GM12878 (cell line): ENCODE results near the gene NLGN4X.

Experiments used
- POLR2AphosphoS2 ChIP-seq: IDR thresholded peaks from 2 replicates; pipeline ENCODE4 v1.6.1; 2011; ENCODE audit warnings: low read depth, mild to moderate bottlenecking, low read length, improper control_type of control experiment, moderate library complexity
- RB1 ChIP-seq: fragments of 450-650 bp; formaldehyde crosslinking; IDR thresholded peaks from 2 replicates; pipeline ENCODE4 v1.6.1; 2017; ENCODE audit warnings: mild to moderate bottlenecking, borderline replicate concordance
- TF ChIP-seq, protein P1 (sequence below), 3 experiments: IDR thresholded peaks in 2 of 3; conservative IDR thresholded peaks in 1 of 3; 2 replicates each; pipeline ENCODE4 v1.5.1; 2011; ENCODE audit warnings: low read depth in 3 of 3, low read length in 3 of 3, mild to moderate bottlenecking in 3 of 3, control low read depth in 2 of 3, moderate library complexity in 2 of 3, inconsistent platforms in 1 of 3, mixed read lengths in 1 of 3; ENCODE audit not compliant: control insufficient read depth in 2 of 3, insufficient read depth in 1 of 3; ENCODE audit errors: extremely low read depth in 1 of 3
- TF ChIP-seq, protein P2 (sequence below): fragments of 150-350 bp; IDR thresholded peaks from 2 replicates; pipeline ENCODE4 v1.6.1; 2014; ENCODE audit warnings: mild to moderate bottlenecking, low read depth, low read length

GRCh38 chrX:6074532-6074931 lies 154.1 kb downstream of the NLGN4X start:
- TF ChIP-seq POLR2AphosphoS2 (no peak), RB1 (no peak)
- TF ChIP-seq, protein P1, sequence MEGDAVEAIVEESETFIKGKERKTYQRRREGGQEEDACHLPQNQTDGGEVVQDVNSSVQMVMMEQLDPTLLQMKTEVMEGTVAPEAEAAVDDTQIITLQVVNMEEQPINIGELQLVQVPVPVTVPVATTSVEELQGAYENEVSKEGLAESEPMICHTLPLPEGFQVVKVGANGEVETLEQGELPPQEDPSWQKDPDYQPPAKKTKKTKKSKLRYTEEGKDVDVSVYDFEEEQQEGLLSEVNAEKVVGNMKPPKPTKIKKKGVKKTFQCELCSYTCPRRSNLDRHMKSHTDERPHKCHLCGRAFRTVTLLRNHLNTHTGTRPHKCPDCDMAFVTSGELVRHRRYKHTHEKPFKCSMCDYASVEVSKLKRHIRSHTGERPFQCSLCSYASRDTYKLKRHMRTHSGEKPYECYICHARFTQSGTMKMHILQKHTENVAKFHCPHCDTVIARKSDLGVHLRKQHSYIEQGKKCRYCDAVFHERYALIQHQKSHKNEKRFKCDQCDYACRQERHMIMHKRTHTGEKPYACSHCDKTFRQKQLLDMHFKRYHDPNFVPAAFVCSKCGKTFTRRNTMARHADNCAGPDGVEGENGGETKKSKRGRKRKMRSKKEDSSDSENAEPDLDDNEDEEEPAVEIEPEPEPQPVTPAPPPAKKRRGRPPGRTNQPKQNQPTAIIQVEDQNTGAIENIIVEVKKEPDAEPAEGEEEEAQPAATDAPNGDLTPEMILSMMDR (IDR thresholded peaks at IDR 0.05 in 2 of 3, conservative IDR thresholded peaks at IDR 0.05 in 1 of 3; ENCODE audit: control insufficient read depth in 2 of 3, extremely low read depth in 1 of 3, insufficient read depth in 1 of 3, low read depth in 3 of 3, low read length in 3 of 3), result no peak
- TF ChIP-seq, protein P2, sequence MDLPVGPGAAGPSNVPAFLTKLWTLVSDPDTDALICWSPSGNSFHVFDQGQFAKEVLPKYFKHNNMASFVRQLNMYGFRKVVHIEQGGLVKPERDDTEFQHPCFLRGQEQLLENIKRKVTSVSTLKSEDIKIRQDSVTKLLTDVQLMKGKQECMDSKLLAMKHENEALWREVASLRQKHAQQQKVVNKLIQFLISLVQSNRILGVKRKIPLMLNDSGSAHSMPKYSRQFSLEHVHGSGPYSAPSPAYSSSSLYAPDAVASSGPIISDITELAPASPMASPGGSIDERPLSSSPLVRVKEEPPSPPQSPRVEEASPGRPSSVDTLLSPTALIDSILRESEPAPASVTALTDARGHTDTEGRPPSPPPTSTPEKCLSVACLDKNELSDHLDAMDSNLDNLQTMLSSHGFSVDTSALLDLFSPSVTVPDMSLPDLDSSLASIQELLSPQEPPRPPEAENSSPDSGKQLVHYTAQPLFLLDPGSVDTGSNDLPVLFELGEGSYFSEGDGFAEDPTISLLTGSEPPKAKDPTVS, result no peak
